Measurements from ENCODE around the gene SMAD3. TPM values are rescaled to one million over a fixed set of nuclear protein-coding genes. Genes with fewer than 3 reads are reported as not detected.

SMAD3 gene
- total and polyA plus RNA-seq, 2 donors (not counting 1 experiment from before 2014, with no cell fraction given) = 55.9 to 163 TPM

DNA sequence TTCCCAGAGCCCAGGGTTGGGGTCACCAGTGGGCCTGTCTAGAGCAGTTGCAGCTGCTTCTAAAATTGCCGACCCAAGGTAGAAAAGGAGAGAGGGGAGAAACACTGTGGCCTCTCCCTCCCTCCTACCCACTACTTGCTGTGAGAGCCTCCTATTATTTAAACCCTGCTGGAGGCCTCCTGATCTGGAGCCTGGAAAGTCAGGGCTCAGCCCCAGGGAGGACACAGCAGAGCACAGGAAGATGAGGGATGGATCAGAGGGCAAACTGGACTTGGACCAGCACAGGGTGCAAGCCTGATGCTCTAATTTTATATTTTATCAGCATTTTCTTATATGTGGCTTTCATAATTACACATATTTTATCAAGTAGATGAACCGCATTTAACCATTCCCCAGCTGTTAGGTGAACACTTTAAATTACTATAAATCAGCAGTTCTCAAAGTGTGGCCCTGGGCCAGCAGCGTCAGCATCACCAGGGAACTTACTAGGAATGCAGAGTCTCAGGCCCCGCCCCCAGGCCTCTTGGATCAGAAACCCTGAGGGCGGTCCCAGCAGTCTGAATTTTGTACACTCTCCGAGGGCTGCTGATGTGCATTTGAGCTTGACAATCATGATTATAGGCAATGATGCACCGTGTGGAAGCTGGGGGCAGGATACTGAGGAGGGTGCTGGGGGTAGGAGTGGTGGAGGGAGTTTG, 26.7 kb downstream of the SMAD3 start:
- H3K36me3 ChIP-seq (replicated peaks in 1 of 2; ENCODE audit: control extremely low read depth in 1 of 2, control insufficient read depth in 1 of 2, extremely low read depth in 1 of 2, insufficient read depth in 2 of 2, low read length in 1 of 2) = peaks cover 6 to 34% of the 10 kb centered on the region in 2 experiments
- peak overlapping the region; percentile 25 for H3K9ac ChIP-seq (ENCODE audit: low read length)
- Mint-ChIP-seq H3K27me3 (no peaks in the 10 kb centered on the region), H3K4me3 (peak overlapping the region; percentile 72), H3K27ac (peak overlapping the region; percentile 97), H3K4me1 (peaks cover 97% of the 10 kb centered on the region), H3K9me3 (ENCODE audit: insufficient read depth) (no peaks in the 10 kb centered on the region)
- peak overlapping the region; percentile 71 for H3K4me2 ChIP-seq (replicated peaks; ENCODE audit: low read depth, low read length, poor library complexity, severe bottlenecking)
- peaks cover 97% of the 10 kb centered on the region for H3K79me2 ChIP-seq (ENCODE audit: control insufficient read depth, insufficient read depth, low read length)
- no peak overlapping the region for H2AFZ ChIP-seq (ENCODE audit: insufficient read depth, low read depth, low read length, poor library complexity, severe bottlenecking)
- ChIA-PET POLR2A (interaction anchor here (1.1 to 2.2 kb wide), 7 partner anchors 9 to 29 kb away, joined by 3 to 14 read pairs (median 9); no protein-coding TSS in a partner anchor), CTCF (interaction anchor here (0.7 to 9.1 kb wide), 10 partner anchors 10 to 1021 kb away, joined by 3 to 109 read pairs (median 5); partner anchors contain the start of gene SMAD3)
- peaks cover 5% of the 10 kb centered on the region for H4K20me1 ChIP-seq (ENCODE audit: control insufficient read depth, insufficient read depth, low read length, poor library complexity, severe bottlenecking)
- WGBS (ENCODE audit: insufficient coverage) = 77% methylated on average over 6 of the region's 7 CpGs
- peak overlapping the region; percentile 88 to 90 for H3K27ac ChIP-seq (ENCODE audit: low read length in 2 of 2)
- intact Hi-C loops (cut with micrococcal nuclease) = no loop called here
- no peaks in the 10 kb centered on the region for H3K27me3 ChIP-seq (replicated peaks in 1 of 4; ENCODE audit: control extremely low read depth in 1 of 4, control insufficient read depth in 3 of 4, insufficient read depth in 4 of 4, low read length in 3 of 4)
- DNase-seq (no peak), ATAC-seq (ENCODE audit: low read depth) (no peak)
- no peak for TF ChIP-seq EZH2 (IDR thresholded peaks at IDR 0.05; ENCODE audit: borderline replicate concordance, insufficient read depth, low read depth, low read length, poor library complexity, severe bottlenecking)
- no peak for TF ChIP-seq CTCF (IDR thresholded peaks at IDR 0.05)
- no peaks in the 10 kb centered on the region for H3K9me3 ChIP-seq (ENCODE audit: control extremely low read depth in 1 of 3, control insufficient read depth in 2 of 3, insufficient read depth in 1 of 3, low read length in 2 of 3)
- peak overlapping the region in 1 of 5 experiments; percentile 10 for H3K4me3 ChIP-seq (ENCODE audit: control extremely low read depth in 1 of 5, extremely low read depth in 1 of 5, insufficient read depth in 1 of 5, low read depth in 2 of 5, low read length in 4 of 5)
- H3K4me1 ChIP-seq (ENCODE audit: control insufficient read depth in 2 of 2, insufficient read depth in 2 of 2, low read length in 2 of 2) = peaks cover 97 to 98% of the 10 kb centered on the region in 2 donors
